OCI-LY7 (cell line): ENCODE results near the gene MZB1.

ENCODE experiments used
- EZH2phosphoT487 ChIP-seq: fragments of 200-600 bp; sonication (generic); IDR thresholded peaks from 2 replicates; pipeline ENCODE4 v1.6.1; 2018; ENCODE audit warnings: low read depth, borderline replicate concordance, mild to moderate bottlenecking, mixed run types, antibody characterized with exemption, low read length, moderate library complexity, mixed read lengths
- TF ChIP-seq, protein P1 (sequence below): fragments of 200-600 bp; sonication (generic); conservative IDR thresholded peaks from 2 replicates; pipeline ENCODE4 v1.5.1; 2014; ENCODE audit warnings: mild to moderate bottlenecking, antibody characterized with exemption, low read length, moderate library complexity, mixed read lengths

DNA sequence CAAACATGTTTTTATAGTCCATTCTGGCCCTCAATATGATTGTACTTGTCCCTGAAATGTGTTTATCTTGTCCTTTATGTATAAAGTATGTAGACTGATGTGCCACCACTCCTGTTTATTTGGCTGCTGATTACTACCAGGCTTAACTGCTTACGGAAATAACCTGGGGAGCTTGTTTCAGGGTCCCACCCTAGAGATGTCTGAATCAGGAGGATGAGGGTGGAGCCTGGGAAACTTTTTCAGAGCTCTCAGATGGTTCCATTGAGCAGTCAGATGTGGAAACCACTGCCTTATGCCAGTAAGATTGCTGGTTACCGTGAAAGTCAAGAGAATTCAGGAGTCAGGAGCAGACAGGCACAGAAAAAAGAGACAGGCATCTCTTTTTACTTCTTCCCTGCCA, 25.8 kb downstream of the MZB1 start:
- TF ChIP-seq, protein P1, sequence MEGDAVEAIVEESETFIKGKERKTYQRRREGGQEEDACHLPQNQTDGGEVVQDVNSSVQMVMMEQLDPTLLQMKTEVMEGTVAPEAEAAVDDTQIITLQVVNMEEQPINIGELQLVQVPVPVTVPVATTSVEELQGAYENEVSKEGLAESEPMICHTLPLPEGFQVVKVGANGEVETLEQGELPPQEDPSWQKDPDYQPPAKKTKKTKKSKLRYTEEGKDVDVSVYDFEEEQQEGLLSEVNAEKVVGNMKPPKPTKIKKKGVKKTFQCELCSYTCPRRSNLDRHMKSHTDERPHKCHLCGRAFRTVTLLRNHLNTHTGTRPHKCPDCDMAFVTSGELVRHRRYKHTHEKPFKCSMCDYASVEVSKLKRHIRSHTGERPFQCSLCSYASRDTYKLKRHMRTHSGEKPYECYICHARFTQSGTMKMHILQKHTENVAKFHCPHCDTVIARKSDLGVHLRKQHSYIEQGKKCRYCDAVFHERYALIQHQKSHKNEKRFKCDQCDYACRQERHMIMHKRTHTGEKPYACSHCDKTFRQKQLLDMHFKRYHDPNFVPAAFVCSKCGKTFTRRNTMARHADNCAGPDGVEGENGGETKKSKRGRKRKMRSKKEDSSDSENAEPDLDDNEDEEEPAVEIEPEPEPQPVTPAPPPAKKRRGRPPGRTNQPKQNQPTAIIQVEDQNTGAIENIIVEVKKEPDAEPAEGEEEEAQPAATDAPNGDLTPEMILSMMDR: no peak
- TF ChIP-seq EZH2phosphoT487: no peak
